AG04450 (cell line): Measurements from ENCODE around the gene OR11H7. TPM values are rescaled to one million over a fixed set of nuclear protein-coding genes. Genes with fewer than 3 reads are reported as not detected.
"Not testable (repeated sequence)": the region's sequence is repeated elsewhere in the genome, so short reads cannot be mapped to it uniquely, and the experiment has no call there.

Experiments used
- CTCF ChIA-PET: fragments of 300-600, 350-600 bp; formaldehyde crosslinking; extraction: SDS; loops from one replicate; lab custom pipeline; 2022; ENCODE audit warnings: antibody characterized with exemption, inconsistent platforms; lab: Charles Lee
- POLR2A ChIA-PET: fragments of 350-600 bp; formaldehyde crosslinking; extraction: SDS; loops from one replicate; lab custom pipeline; 2021; ENCODE audit warnings: antibody characterized with exemption, inconsistent platforms; lab: Yijun Ruan, JAX
- DNase-seq: peaks from one replicate; pipeline ENCODE4 v3.0.0-alpha.2; 2011; ENCODE audit warnings: low read depth, low spot score
- H3K27ac ChIP-seq: one replicate; pipeline ENCODE4 v1.5.1; 2012; ENCODE audit warnings: low read depth, low read length, control low read depth
- H3K27me3 ChIP-seq: one replicate; pipeline ENCODE4 v1.6.0; 2012; ENCODE audit warnings: low read length; ENCODE audit not compliant: control insufficient read depth, insufficient read depth
- H3K4me3 ChIP-seq: 2 replicates; pipeline ENCODE4 v1.5.1; 2011; ENCODE audit warnings: mild to moderate bottlenecking, low read depth, low read length, control low read depth
- H3K9me3 ChIP-seq: 2 replicates; pipeline ENCODE4 v1.5.1; 2012; ENCODE audit warnings: low read length; ENCODE audit not compliant: control insufficient read depth, insufficient read depth
- polyA plus RNA-seq: library from polyadenylated mRNA; depleted of rRNA; stranded (reverse); fragments of >200 nt; gene quantifications from 2 replicates; pipeline ENCODE4 v1.2.3, GENCODE V29; 2011
- TF ChIP-seq, protein P1 (sequence below): IDR thresholded peaks from 2 replicates; pipeline ENCODE4 v1.5.1; 2011; ENCODE audit warnings: low read depth, low read length, control low read depth, inconsistent platforms

The OR11H7 gene
- polyA plus RNA-seq, 1 experiment, result not detected

- no peak for DNase-seq
- no peak within 1 kb of the TSS for H3K27ac ChIP-seq
- ChIA-PET CTCF (no interaction called here), POLR2A (no interaction called here)
- TF ChIP-seq, protein P1, sequence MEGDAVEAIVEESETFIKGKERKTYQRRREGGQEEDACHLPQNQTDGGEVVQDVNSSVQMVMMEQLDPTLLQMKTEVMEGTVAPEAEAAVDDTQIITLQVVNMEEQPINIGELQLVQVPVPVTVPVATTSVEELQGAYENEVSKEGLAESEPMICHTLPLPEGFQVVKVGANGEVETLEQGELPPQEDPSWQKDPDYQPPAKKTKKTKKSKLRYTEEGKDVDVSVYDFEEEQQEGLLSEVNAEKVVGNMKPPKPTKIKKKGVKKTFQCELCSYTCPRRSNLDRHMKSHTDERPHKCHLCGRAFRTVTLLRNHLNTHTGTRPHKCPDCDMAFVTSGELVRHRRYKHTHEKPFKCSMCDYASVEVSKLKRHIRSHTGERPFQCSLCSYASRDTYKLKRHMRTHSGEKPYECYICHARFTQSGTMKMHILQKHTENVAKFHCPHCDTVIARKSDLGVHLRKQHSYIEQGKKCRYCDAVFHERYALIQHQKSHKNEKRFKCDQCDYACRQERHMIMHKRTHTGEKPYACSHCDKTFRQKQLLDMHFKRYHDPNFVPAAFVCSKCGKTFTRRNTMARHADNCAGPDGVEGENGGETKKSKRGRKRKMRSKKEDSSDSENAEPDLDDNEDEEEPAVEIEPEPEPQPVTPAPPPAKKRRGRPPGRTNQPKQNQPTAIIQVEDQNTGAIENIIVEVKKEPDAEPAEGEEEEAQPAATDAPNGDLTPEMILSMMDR, result no peak
- H3K4me3 ChIP-seq, result no peak within 1 kb of the TSS
- H3K27me3 ChIP-seq, result no peaks in the 10 kb centered on the region
- H3K9me3 ChIP-seq, result peaks cover 2% of the 10 kb centered on the region
Measured at GRCh38 chr14:20223410-20223809, 5.4 kb upstream of the OR11H7 start, which contains the start of gene OR11H6. TSS of gene OR11H6 (plus strand) at chr14:20223710. CDS start at chr14:20223710, 0 bp downstream.

- H3K27ac ChIP-seq, POLR2A ChIA-PET, CTCF ChIA-PET, H3K4me3 ChIP-seq, H3K27me3 ChIP-seq, DNase-seq, H3K9me3 ChIP-seq: not testable (repeated sequence)
Measured at GRCh38 chr14:20235415-20235814, 6.6 kb downstream of the OR11H7 start.

DNA sequence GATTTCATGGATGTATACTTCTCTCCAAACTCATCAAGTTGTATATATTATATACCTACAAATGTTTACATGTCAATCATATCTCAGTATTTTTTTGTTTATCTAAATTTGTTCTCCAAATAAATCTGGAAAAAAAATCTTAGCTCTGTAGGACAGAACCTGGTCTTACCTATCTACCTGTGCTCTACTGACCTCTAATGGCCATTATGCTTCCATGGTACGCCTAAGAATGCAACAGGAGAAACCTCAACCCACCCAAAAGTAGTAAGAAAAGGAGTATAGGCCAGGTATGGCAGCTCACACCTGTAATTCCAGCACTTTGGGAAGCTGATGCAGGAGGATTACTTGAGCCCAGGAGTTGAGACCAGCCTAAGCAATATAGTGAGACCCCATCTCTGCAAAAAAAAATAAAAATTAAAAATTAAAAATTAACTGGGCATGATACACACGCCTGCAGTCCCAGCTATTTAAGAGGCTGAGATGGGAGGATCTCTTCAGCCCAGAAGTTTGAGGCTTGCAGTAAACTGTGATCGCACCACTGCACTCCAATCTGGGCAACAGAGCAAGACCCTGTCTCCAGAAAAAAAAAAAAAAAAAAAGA, 19.0 kb downstream of the OR11H7 start:
- DNase-seq, result no peak
- H3K27me3 ChIP-seq, result no peaks in the 10 kb centered on the region
- ChIA-PET CTCF (no interaction called here), POLR2A (no interaction called here)
- TF ChIP-seq, protein P1, result no peak
- no peaks in the 10 kb centered on the region; the same call in 1 of the 2 replicates for H3K9me3 ChIP-seq
- no peak overlapping the region for H3K4me3 ChIP-seq
- no peak overlapping the region for H3K27ac ChIP-seq

GRCh38 chr14:20262642-20263128, 33.9 kb downstream of the OR11H7 start:
- ChIA-PET CTCF (no interaction called here), POLR2A (no interaction called here)
- Histone ChIP-seq H3K9me3 (no peaks in the 10 kb centered on the region), H3K27me3 (no peaks in the 10 kb centered on the region), H3K4me3 (no peak overlapping the region), H3K27ac (no peak overlapping the region)
- TF ChIP-seq, protein P1, result no peak
- no peak for DNase-seq

DNA sequence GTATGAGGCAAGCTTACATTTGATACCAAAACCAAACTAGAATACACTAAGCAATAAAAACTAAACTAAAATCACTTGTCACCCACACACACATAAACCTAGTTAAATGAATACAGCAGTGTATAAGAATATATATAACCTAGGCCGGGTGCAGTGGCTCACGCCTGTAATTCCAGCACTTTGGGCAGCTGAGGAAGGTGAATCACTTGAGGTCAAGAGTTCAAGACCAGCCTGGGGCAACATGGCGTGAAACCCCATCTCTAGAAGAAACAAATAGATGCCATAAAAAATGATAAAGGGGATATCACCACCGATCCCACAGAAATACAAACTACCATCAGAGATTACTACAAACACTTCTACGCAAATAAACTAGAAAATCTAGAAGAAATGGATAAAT, 35.6 kb downstream of the OR11H7 start:
- POLR2A ChIA-PET, H3K27ac ChIP-seq, CTCF ChIA-PET, DNase-seq, H3K4me3 ChIP-seq, H3K27me3 ChIP-seq, H3K9me3 ChIP-seq: not testable (repeated sequence)

DNA sequence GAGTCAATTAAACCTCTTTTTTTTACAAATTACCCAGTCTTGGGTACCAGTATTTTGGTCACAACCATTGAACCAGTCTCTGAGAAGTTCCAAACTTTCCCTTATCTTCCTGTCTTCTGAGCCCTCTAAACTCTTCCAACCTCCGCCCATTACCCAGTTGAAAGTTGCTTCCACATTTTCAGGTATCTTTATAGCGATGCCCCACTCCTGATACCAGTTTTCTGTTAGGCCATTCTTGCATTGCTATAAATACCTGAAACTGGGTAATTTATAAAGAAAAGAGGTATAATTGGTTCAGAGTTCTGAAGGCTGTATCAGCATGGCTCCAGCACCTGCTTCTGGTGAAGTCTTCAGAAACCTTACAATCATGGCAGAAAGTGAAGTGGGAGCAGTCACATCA, 45.3 kb downstream of the OR11H7 start:
- H3K27me3 ChIP-seq, result no peaks in the 10 kb centered on the region
- TF ChIP-seq, protein P1, result no peak
- no peak overlapping the region for H3K27ac ChIP-seq
- no peaks in the 10 kb centered on the region for H3K9me3 ChIP-seq
- DNase-seq, result no peak
- ChIA-PET CTCF (no interaction called here), POLR2A (no interaction called here)
- no peak overlapping the region for H3K4me3 ChIP-seq
